Femur (tissue), 1 donor: ENCODE data around the gene EFHC1.
A peak's percentile ranks its signal among the peaks of the same experiment; 100 is the strongest.

Source experiments
- DNase-seq: peaks from one replicate; pipeline ENCODE4 v3.0.0-alpha.2; 2017

EFHC1 gene

DNA sequence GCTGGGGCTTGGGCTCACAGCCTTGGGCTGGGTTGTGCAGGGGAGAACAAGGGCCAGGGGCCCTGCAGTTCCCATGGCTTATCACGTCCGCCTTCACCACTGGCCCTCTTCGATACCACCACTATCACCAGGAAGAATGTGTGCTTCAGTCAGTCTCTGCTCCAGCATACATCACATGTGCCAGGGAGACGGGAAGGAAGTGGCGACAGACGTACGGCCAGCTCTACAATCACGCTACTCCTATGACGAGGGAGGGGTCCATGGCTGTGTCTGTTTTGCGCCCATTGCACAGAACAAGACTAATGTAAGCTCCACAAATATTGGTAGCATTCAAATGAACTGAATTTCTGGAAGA lies 84.6 kb downstream of the EFHC1 start:
- DNase-seq = no peak

GRCh38 chr6:52505726-52506409 lies 85.7 kb downstream of the EFHC1 start:
- peak; percentile 73 for DNase-seq

DNA sequence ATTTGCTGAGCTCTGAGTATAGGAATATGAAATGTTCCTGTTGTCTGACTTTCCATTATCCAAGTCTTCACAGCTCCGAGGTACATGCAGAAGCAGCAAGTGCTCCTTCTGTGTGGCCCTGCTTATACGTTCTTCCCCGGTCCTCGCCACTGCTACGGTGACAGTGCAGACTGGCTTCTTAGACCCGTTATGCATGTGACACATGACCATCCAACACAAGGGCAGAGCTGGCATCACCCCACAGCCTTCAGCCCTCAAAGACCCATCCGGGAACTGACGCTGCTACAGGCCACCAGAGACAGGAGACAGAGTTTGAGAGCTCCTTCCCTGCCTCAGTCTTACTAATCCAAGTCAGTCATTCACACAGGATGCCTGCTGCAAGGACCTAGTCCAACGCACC lies 86.3 kb downstream of the EFHC1 start:
- DNase-seq = no peak

DNA sequence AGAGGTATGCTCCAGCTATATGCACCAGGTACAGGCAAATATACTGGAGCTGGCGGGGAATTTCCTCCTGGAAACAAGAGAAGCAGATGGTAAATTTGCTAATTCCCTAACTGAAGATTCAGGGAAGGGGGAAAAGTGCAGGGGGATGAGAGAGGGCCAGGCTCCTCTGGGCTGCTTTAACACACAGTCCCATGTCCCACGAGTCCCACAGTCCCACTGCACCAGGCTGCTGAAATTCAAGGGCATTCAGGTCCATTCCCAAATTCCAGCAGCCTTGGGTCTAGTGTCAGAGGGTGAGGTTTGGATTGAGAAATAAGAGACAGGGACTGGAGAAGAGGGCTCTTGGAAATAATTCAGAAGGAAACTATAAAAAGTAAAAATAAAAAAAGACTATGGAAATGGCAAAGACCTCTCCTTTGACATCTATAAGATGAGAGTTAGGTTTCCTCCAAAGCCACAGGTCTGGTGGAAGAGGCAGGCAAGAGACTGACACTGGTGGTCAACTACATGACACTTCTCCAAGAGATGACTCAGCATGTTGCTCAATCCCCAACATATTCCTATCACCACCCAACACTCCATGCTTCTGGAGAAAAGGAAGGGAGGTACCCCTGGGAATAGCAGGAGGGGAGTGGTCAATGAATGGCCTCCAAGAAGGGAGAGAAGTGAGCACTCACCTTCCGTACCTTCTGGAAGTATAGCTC lies 87.6 kb downstream of the EFHC1 start:
- no peak for DNase-seq

GRCh38 chr6:52508261-52508739 lies 88.2 kb downstream of the EFHC1 start:
- DNase-seq = no peak

GRCh38 chr6:52509281-52510212 lies 89.4 kb downstream of the EFHC1 start:
- DNase-seq = no peak

DNA sequence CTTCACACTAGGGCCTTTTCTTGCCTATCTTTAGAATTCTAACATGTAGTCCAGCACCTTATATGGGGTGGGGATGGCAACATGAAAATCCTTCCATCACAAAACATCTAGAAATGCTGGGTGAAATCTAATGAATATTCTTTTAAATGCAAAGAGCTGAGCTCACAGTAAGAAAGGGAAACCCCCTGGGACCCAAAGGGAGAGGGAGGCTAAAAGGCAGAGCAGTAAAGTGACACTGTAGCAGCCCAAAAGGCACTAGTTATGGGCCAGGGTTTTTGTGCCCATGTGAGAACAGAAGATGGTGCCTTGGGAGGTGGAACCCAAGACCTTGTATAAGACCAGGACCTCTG lies 90.0 kb downstream of the EFHC1 start:
- no peak for DNase-seq

- no peak for DNase-seq
Measured at GRCh38 chr6:52511163-52511562, 91.0 kb downstream of the EFHC1 start.

DNA sequence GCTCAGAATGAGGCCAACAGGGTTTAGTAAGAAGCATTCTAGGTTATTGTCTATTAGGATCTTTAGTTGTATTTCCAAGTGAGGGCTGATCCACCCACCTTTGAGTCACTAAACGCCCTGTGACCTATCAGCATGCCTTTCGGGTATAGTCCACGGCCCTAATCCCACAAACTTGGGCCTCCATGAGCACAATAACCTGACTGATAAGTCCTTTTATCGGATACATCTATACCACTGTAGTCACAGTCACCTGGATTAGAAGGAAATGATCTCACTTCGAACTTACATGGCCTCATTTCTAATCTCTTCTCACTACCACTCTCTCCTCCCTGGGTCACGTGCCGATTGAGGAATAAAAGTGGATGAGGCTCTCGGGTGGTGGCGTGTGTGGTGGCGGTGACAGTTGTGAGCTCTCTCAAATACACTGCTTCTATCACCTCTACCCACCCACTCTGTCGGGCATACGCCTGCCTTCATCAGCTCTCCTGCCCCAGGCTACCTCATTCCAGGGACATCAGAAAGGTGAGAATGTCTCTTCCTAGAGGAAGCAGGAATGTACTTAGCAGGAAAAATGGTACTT lies 91.5 kb downstream of the EFHC1 start:
- DNase-seq = no peak

- peak; percentile 83 for DNase-seq
Measured at GRCh38 chr6:52512199-52512598, 92.1 kb downstream of the EFHC1 start.

- no peak for DNase-seq
Measured at GRCh38 chr6:52513464-52513863, 93.3 kb downstream of the EFHC1 start.

DNA sequence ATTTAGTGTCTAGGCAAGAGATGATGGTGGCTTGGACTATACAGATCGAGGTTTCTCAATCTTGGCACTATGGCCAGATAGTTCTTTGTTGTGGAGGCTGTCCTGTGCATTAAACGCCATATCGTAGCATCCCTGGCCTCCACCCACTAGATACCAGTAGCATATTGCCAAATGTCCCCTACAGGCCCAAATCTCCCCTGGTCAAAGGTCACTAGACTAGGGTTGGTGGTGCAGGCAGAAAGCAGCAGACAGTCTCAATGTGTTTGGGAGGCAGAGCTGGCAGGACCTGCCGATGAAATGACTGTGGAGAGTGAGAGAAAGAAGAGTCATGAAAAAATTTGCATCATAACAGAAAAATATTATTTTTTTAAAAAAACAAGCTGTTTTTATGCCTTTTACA lies 93.8 kb downstream of the EFHC1 start:
- DNase-seq = no peak

DNA sequence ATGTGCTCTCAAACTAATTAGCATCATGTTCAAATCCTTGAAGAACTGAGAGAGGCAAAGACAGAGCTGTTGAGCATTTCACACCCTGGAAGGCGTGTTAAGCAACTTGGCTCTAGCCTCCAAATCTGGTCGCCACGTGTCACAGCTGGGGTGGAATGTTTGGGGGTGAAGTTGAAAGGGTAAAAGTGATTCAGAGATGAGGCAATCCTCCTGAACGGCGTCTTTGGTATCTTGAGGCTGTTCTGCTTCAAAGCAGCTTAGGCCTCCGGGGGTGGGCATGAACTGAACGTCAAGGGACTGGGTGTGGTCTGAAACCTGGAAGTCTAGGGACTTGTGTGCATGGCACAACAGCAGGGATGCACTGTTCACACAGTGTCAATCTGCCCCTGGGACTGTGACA lies 94.4 kb downstream of the EFHC1 start:
- no peak for DNase-seq

- no peak for DNase-seq
Measured at GRCh38 chr6:52515219-52515960, 95.2 kb downstream of the EFHC1 start.

DNA sequence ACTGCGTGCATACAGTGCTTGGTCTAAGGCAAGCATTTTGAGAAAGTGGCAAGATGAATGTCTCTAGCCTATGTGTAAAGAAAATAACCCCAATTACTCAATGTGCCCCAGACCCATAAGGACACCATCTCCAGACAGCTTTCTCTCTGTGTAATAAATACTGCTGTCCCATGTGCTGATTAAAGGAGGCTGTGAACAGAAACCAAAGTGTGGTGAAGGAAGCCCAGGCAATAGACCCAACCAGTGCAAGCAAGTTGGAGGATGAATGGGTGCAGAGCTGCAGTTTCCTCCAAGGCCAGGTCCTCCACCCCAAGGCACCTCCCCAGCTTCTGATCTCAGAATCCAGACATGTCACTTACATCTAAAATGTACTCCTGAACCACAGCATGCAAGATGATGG lies 96.1 kb downstream of the EFHC1 start:
- no peak for DNase-seq

DNA sequence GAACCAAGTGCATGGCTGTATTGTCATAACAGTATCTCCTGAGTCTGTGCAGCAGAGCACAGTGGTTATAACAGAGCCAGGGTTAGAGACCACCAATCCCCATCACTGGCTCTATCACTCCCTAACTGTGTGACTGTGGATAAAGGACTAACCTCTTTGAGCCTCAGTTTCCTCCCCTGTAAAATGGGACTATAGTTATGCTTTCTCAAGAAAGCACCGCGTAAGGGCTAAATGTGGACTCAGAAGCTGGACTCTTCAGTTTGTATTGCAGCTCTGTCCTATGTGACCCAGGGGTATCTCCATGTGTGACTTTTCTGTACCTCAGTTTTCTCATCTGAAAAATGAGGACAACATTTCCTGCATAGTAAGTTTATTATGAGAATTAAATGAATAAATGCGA lies 96.8 kb downstream of the EFHC1 start:
- DNase-seq = no peak

DNA sequence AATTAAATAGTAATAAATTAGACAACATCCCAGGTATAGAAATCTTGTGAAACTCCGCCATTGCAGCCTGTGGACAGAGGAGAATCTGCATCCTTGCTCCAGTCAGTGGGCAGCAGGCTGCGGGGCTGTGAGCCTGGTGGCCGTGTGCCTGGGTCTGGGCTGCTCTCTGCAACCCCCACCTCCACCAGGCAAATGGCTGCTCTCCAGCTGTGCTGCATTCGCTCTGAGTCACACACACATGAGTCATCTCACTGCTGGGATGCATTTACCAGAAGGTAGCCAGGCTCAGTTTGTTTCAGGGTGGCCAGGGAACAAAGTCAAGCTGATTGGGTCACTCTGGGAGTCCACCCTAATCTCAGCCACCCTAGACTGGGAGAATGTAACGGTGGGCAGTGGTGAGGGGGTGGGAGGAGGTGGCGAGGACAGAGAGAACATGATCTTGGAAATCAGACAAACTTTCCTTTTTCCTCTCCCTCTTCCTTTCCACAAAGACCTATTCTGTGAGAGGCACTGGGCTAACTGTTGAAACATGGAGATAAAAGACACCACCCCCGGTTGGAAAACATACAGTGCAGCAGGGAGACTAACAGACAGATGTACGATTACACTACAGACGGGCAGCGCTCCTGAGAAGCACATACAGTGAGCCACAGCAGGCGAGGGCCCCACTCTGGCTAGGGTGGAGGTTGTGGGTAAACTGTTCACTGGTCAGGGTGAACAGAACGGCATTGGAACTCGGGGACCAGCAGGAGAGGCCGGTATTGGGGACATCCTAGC lies 97.5 kb downstream of the EFHC1 start:
- peak; percentile 92 for DNase-seq

GRCh38 chr6:52518279-52518945 lies 98.3 kb downstream of the EFHC1 start:
- no peak for DNase-seq

DNA sequence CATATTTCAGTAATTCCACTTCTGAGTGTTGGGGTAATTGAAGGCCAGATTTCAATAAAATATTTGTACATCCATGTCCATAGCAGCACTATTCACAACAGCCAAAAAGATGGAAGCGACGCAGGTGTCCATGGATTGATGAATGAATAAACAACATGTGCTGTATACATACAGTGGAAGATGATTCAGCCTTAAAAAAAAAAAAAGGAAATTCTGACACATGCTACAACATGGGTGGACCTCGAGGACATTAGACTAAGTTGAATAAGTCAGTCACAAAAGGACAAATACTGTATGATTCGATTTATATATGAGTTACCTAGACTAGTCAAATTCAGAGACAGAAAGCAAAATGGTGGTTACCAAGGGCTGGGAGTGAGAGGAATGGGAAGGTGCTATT lies 99.5 kb downstream of the EFHC1 start:
- no peak for DNase-seq

DNA sequence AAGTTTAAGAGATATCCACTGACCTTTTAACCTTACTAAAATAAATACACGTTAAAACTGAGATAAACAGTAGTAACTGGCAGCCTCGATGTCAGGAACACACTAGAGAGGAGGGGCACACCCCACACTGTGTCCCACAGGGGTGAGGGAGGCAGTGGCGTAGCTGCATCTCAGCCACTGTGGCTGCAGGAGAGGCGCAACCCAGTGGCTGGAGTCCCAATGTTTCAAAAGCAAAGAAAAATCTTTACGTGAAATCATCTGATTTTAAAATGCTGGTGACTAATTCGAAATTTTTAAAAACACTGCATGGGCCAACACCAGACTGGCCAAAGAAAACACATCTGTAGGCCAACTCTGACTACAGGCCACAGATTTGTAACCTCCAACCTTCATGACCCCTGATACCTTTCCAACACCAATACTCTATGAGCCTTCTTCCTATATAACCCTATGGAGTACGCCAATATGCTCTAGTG lies 102.0 kb downstream of the EFHC1 start:
- no peak for DNase-seq

DNA sequence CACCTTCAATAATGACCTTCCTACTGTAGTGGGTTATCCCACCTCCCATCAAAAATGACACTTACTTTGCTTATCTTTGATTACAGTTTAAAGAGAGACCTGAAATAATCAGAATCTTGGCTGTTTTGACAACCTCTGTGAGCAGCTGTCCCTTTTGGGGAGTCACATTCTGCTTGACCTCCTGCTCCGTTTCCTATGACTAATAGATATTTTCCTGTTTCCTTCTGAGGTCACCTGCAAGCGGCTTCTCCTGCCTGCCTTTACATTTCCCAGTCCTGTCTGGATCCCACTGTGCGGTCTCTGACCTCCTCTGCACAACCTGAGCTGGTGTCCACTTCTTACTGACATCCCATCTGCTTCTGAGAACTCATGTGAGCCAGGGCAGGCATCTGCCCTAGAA lies 102.5 kb downstream of the EFHC1 start:
- DNase-seq = no peak
